Measurements from ENCODE around the gene INTS6.

The INTS6 gene

GRCh38 chr13:51440381-51440780 is 12.5 kb downstream of the INTS6 start:
- H3K9me3 ChIP-seq (ENCODE audit: control insufficient read depth, insufficient read depth, low read length): no peaks in the 10 kb centered on the region
- no peaks in the 10 kb centered on the region for H3K79me2 ChIP-seq (ENCODE audit: control insufficient read depth, low read length)
- peaks cover 9% of the 10 kb centered on the region for H3F3A ChIP-seq (ENCODE audit: control insufficient read depth, insufficient read depth)
- no peaks in the 10 kb centered on the region for H3K9me2 ChIP-seq (replicated peaks; ENCODE audit: control insufficient read depth, low read length)
- H3K27me3 ChIP-seq (ENCODE audit: control insufficient read depth, low read length): no peaks in the 10 kb centered on the region
- no peaks in the 10 kb centered on the region for H3K4me1 ChIP-seq (ENCODE audit: control insufficient read depth, low read length)
- TF ChIP-seq CTCF (IDR thresholded peaks at IDR 0.05; ENCODE audit: low read depth, low read length, poor library complexity, severe bottlenecking) (no peak), EZH2phosphoT487 (IDR thresholded peaks at IDR 0.05; ENCODE audit: borderline replicate concordance, low read length) (no peak)
- no peaks in the 10 kb centered on the region for H4K20me1 ChIP-seq (ENCODE audit: control insufficient read depth, insufficient read depth, low read depth, low read length)
- no peak overlapping the region for H3K4me2 ChIP-seq (ENCODE audit: low read length)
- H3K27ac ChIP-seq (ENCODE audit: low read depth, low read length): no peak overlapping the region
- no peak overlapping the region for H3K4me3 ChIP-seq (ENCODE audit: low read length)
- H3K36me3 ChIP-seq (ENCODE audit: control insufficient read depth, low read length): no peaks in the 10 kb centered on the region

GRCh38 chr13:51437550-51438127 is 15.2 kb downstream of the INTS6 start:
- Histone ChIP-seq H3K36me3 (ENCODE audit: control insufficient read depth, low read length) (0 out of 2 replicates have a peak, but pooled peaks cover 1% of the 10 kb centered on the region), H3K4me2 (ENCODE audit: low read length) (no peak overlapping the region), H3K79me2 (ENCODE audit: control insufficient read depth, low read length) (no peaks in the 10 kb centered on the region), H3K27me3 (ENCODE audit: control insufficient read depth, low read length) (no peaks in the 10 kb centered on the region), H3K9me2 (replicated peaks; ENCODE audit: control insufficient read depth, low read length) (no peaks in the 10 kb centered on the region), H3K9me3 (ENCODE audit: control insufficient read depth, insufficient read depth, low read length) (no peaks in the 10 kb centered on the region), H3K4me3 (ENCODE audit: low read length) (no peak overlapping the region), H4K20me1 (ENCODE audit: control insufficient read depth, insufficient read depth, low read depth, low read length) (no peaks in the 10 kb centered on the region), H3F3A (ENCODE audit: control insufficient read depth, insufficient read depth) (peaks cover 6% of the 10 kb centered on the region; the same call in 1 of the 2 replicates), H3K4me1 (ENCODE audit: control insufficient read depth, low read length) (0 out of 2 replicates have a peak, but pooled peaks cover under 1% of the 10 kb centered on the region), H3K27ac (ENCODE audit: low read depth, low read length) (no peak overlapping the region)
- TF ChIP-seq CTCF (IDR thresholded peaks at IDR 0.05; ENCODE audit: low read depth, low read length, poor library complexity, severe bottlenecking) (no peak), EZH2phosphoT487 (IDR thresholded peaks at IDR 0.05; ENCODE audit: borderline replicate concordance, low read length) (no peak)

- 0 out of 2 replicates have a peak, but pooled peaks cover 4% of the 10 kb centered on the region for H3K4me1 ChIP-seq (ENCODE audit: control insufficient read depth, low read length)
- H3K79me2 ChIP-seq (ENCODE audit: control insufficient read depth, low read length): no peaks in the 10 kb centered on the region
- no peak overlapping the region for H3K27ac ChIP-seq (ENCODE audit: low read depth, low read length)
- H3K4me3 ChIP-seq (ENCODE audit: low read length): no peak overlapping the region
- no peaks in the 10 kb centered on the region for H3K27me3 ChIP-seq (ENCODE audit: control insufficient read depth, low read length)
- H4K20me1 ChIP-seq (ENCODE audit: control insufficient read depth, insufficient read depth, low read depth, low read length): no peaks in the 10 kb centered on the region
- H3K9me2 ChIP-seq (replicated peaks; ENCODE audit: control insufficient read depth, low read length): no peaks in the 10 kb centered on the region
- TF ChIP-seq EZH2phosphoT487 (IDR thresholded peaks at IDR 0.05; ENCODE audit: borderline replicate concordance, low read length): no peak
- TF ChIP-seq CTCF (IDR thresholded peaks at IDR 0.05; ENCODE audit: low read depth, low read length, poor library complexity, severe bottlenecking): peak; percentile 38
- H3K9me3 ChIP-seq (ENCODE audit: control insufficient read depth, insufficient read depth, low read length): no peaks in the 10 kb centered on the region
- H3K36me3 ChIP-seq (ENCODE audit: control insufficient read depth, low read length): peaks cover 8% of the 10 kb centered on the region
- H3K4me2 ChIP-seq (ENCODE audit: low read length): no peak overlapping the region
- peaks cover 6% of the 10 kb centered on the region; the same call in 1 of the 2 replicates for H3F3A ChIP-seq (ENCODE audit: control insufficient read depth, insufficient read depth)
These were observed 17.7 kb downstream of the INTS6 start for GRCh38 chr13:51435002-51435578.
